Measurements from ENCODE around the gene GTPBP1.
A peak's percentile ranks its signal among the peaks of the same experiment; 100 is the strongest.

The GTPBP1 gene

DNA sequence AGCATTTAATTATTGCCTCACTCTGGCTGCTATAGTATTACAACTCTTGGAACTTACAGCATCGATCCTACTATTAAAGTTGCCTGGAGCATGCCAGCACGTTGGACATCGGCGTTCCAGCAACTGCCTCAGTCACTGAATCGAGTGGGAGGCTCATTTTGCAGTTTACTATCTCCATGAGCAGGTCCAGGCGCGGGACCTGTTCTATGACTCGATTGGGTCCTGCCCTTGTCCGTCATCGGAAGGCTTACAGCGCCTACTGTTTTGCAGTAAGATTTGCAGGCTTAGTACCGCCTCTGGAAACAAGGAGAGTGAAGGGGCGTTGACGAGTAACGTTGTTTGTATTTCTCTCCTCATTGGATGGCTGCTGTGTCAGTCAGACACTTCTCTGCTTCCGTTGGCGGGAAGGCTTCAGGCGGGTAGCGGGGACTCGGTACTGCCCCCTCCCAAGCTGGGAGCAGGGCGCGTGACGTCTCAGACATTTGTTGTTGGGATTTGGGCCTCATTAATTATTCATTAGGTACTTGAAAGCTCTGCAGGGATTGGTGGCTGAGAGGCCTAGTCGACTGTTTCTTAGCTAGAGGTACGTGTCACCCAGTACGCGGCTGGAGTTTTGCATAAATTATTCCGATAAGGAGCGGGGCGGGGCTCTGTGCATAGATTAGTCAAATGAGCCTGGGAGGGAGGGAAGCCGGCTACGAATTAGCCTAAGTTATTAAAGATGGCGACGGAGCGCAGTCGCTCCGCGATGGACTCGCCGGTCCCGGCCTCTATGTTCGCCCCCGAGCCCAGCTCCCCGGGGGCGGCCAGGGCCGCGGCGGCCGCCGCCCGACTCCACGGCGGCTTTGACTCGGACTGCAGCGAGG, at the start of gene GTPBP1:
Gene GTPBP1, plus strand, starts transcription at position 710 of the 866 bp plus-strand sequence. Its CDS starts 12 bp downstream, at position 722.
- peak; percentile 84 to 87 for ATAC-seq

DNA sequence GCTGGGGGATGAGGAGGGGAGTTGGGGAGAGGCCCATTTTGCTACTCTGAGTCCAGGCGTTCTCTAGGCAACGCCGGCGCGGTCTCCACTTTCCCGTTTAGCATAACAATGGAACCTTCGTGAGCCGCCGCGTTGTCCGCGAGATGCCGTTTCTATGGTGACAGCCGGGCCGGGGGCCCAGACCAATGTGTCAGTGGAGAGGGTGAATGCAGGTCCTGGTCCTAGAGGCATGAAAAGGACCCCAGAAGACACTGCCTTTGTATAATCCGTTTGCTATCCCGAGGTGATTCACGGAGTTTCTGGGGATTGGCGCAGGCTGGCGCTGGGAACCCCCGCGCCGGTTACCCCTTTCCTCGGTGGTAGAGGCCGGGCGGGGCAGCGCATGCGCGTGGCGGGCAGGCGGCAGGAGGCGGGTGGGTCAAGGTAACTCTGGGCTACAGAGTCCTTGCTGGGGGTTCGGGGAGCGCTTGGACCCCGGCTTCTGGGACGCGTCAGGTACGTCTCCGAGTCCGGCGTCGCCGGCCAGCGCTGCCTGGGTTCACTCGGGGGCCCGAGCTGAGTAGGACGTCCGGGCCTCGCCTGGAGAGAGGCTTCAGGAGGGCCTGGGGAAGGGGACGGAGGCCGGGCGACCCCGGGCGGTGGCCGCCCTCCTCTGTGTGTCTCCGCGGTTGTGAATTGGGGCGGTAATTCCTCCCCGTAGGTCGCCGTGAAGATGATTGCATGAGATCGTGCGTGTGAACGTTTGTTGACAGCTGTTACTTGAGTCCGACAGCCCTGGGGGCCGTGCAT, 49.3 kb upstream of the GTPBP1 start, which contains the start of the genes CBY1 and FAM227A:
Gene CBY1, plus strand, starts transcription at position 383 of the 789 bp plus-strand sequence. CDS start 11,417 bp downstream, outside the sequence.
Gene FAM227A, minus strand, starts transcription at position 137 of the 789 bp plus-strand sequence. CDS start 6,224 bp downstream, outside the sequence.
- peak; percentile 83 to 84 for ATAC-seq

DNA sequence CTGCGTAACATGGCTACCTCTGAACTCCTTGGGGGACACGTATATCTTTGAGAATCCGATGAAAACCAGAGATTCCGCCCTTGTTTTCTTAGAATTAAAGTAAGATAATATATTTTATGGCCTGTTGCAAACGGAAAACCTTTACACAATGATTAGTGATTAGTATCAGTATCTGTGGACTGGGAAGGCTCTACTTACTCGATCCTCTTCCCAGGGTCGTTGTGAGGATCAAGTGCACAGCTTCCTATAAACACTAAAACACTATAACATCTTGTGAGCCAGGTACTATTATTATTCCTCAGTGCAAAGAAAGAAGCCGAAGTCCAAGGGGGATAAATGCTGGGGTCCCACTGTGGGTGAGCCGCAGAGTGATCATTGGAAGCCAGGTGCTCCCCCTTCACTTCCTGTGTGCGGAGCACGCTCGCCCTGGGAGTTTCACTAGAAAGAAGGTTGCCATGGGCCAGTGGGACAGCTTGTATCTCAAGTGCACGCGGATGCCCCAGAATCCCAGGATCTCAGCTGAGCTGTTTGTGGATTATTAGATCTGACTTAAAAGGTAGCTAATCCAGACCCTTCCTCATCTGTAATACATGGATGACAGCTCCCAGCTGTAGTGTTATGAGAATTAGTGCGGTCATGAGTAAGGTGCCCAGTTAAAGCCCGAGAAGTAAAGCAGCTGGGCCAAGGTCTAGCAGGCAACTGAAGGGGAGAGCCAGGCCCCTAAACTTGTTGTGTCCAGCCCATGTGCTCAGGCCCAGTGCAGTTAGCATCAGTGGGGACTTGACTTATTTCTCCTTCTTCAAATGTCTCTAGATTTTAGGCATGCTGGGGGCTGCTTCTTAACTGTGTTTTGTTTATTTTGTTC, 48.5 kb upstream of the GTPBP1 start:
- ATAC-seq: peak; percentile 30 to 33

DNA sequence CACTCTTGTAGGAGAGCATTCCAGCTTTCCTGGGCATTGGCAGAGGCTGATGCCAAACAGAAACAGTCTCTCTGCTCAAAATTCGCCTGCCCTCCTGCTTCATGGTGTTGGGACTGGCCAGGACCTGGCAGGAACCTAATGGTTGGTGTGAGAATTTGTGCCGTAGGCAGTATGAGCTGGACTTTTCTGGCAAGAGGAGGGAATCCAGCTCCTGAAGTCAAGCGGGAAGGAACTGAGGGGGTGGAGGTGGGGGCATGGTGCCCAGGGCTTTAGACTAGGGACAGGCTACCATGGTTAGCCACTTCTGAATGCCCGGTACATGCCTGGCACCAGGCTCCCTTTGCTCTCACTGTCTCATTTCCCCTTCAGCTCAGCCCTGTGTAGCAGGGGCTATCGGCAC, 30.9 kb upstream of the GTPBP1 start:
- ATAC-seq: no peak

DNA sequence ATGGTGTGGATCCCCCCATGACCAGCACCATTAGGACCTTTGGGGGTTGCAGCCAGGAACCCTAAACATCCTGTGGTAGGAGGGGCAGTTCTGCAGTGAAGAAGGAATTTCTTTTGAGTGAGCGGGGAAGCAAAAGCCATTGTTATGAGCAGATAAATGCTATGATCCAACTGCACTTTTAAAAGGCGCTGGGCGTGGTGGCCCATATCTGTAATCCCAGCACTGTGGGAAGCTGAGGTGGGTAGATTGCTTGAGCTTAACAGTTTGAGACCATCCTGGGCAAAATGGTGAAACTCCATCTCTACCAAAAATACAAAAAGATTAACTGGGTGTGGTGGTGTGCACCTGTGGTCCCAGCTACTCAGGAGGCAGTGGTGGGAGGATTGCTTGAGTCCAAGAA, 29.9 kb upstream of the GTPBP1 start:
- no peak for ATAC-seq

DNA sequence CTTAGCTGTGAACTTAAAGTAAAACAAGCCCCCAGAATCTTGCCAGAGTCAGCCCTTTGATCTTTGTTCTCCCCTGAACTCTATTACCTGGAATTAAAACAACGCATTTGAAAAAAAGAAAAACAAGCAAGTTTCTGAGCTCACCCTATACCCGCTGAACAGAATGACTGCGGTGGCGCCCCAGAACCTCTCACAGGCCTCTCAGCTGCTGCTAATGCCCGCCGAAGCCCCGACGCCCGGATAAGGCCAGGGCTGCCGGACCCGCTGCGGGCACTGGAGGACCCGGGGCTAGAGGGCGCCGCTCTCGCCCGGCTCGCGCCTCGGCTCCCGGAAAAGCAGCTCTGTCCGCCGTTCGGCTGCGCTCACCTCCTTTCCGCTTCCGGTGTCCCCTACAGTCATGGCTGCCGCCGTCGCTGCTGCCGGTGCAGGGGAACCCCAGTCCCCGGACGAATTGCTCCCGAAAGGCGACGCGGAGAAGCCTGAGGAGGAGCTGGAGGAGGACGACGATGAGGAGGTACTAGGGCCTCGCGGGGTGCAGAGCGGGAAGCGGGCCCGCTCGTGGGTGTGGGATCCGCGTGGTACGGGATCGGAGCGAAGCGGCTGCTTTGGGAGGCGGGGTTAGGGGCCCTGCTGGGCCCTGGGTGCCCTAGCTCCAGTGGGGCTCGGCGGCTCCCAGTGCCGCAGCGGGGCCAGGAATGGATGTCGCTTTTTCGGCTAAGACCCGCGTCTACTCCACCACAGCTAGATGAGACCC, 24.0 kb upstream of the GTPBP1 start, which contains the start of gene TOMM22:
Gene TOMM22, plus strand, starts transcription at position 376 of the 754 bp plus-strand sequence. Its CDS starts 22 bp downstream, at position 398.
- peak; percentile 97 to 98 for ATAC-seq

DNA sequence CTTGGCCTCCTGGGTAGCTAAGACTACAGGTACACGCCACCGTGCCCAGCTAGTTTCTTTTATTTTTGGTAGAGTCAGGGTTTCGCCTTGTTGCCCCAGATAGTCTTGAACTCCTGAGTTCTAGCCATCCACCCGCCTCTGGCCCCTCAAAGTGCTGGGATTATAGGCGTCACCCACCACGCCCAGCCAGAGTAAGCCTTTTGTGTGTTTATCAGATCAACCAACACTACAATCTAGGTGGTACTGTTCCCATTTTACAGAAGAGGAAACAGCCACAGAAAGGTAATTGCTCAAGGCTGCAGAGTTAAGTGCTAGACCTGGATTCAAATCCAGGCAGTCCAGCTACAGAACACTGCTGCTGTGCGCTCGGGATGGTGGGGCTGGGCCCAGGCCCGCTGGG, 20.8 kb upstream of the GTPBP1 start:
- no peak for ATAC-seq

DNA sequence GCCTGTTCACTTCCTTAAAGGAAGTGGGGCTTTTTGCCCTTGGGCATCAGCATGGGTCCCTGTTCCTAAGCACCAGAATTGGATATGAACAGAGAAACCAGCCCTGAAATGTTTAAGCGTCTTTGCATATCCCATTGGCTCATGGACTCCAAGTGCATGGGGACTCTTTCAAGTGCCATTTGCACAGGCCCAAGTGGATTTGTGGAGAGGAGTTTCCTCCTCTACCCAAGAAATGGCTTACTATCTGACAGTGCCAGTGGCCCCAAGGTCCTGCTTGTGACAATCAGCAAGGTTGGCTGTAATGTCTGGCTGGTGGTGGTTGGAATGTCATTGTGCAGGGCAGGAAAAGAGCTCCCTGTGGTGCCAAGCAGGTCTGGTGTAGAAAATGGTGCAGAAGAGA, 20.0 kb upstream of the GTPBP1 start:
- no peak for ATAC-seq

DNA sequence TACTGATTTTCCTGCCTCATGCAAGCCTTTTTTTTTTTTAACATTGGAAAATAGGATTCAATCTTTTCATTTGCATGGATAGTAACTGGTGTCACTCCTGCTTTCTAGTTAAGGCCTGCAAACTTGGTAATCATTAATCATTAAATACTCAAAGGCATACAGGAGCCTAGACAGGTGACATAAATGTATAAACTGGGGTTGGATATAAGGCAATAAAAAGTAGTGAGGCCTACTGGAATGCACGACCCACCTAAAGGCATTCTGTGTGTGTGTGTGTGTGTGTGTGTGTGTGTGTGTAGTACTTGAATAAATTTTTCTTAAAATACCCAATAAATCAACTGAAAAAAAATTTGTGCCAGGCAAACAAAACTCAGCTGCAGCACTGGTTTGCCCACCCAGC, 16.1 kb upstream of the GTPBP1 start:
- ATAC-seq: no peak

DNA sequence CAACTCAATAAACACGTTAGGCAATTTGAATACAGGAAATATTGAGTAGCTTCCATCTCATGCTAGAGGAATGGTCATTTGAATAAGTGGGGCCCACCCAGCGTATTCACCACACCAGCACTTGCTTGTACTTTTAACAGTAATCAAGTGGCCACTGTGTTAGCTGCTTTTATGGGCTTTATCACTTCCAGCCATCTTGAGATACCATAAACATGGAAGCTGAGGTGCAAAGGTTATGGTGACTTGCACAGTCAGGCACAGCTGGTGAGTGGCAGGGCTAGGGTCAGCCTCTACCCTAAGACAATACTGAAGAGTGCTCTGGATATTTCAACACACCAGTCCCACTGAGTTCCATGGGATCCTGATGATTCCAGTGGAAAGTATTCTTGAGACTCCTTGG, 11.7 kb upstream of the GTPBP1 start:
- no peak for ATAC-seq

DNA sequence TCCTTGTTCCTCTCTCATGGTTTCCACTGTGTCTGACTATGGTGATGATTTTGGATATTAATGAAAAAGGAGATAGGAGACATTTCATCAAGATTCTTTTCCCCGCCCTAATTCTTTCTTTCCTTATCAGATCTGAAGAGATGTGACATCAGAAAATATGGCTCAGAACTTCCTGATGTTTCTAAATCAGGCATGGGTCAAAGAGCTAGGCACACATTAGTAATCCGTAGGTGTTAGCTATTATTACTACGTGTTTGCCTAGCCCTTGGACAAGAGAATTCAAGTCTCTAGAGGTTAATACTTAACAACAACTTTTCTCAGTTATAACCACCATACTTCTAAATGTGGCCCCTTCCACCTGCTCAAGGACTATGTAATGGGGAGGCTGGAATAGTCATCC, 10.8 kb upstream of the GTPBP1 start:
- ATAC-seq: peak in 1 of 2 donors; percentile 6

DNA sequence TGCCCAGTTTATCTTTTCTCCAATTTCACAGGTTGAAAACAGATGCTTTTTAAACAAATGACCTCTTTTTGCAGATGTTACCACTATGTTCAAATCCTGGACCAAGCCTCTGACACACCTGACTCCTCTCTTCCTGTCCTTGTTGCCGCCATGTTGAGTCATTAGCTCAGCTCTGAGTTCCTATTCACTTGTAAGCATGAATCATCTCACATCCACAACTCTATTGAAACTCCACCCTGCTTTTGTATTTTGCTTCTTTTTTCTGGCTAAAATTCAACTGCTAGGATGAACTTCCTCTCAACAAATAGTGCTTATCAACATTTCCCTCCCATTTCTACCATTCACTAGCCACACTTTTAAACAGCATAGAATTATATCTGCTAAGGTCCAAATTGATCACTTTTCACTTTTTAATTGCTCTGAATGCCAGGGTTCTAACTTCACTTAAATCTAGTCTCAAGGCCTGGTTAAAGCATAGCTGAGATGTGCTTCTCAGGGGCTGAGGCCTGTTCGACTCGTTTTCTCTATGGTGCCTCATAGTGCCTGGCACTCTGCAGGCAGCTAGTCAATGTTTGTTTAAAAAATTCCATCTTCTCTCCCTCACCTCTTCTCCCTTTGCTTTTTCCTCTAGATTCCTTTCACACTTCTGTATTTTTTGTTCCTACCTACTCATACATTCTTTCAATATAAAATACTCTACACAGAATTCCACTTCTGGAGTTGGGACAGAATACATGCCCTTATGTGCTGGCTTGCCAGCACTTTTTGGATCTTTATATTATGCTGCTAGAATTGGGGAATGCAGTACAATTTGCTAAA, 8.9 kb upstream of the GTPBP1 start:
- ATAC-seq: peak; percentile 62 to 71

DNA sequence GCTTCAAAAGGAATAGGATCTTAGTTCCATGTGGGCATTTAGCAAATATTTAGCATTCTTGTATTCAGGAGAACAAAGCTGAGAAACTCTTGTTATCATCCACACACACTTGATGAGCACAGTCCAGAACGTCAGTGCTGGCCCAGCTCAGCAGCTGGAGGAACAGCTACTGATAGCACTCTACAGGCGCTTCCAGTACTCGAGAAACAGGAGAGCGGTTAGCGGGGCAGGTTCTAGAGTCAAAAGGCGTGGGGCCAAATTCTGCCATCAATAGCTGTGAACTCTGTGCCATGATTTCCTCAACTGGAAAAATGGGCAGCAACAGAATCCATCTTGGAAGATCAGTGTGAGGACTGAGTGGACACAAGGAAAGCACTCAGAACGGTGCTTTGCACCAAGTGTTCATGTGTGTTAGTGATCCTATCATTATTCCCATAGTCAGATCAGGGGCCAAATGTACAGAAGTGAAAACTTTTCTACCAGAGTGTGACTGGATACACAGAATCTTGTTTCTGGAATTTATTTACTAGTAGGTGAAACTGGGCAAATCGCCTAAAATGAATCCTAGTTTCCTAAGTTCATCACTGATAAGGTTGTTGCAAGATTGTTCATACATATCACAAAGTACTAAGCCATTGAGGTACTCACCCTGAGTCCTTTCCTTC, 8.2 kb upstream of the GTPBP1 start:
- ATAC-seq: no peak

DNA sequence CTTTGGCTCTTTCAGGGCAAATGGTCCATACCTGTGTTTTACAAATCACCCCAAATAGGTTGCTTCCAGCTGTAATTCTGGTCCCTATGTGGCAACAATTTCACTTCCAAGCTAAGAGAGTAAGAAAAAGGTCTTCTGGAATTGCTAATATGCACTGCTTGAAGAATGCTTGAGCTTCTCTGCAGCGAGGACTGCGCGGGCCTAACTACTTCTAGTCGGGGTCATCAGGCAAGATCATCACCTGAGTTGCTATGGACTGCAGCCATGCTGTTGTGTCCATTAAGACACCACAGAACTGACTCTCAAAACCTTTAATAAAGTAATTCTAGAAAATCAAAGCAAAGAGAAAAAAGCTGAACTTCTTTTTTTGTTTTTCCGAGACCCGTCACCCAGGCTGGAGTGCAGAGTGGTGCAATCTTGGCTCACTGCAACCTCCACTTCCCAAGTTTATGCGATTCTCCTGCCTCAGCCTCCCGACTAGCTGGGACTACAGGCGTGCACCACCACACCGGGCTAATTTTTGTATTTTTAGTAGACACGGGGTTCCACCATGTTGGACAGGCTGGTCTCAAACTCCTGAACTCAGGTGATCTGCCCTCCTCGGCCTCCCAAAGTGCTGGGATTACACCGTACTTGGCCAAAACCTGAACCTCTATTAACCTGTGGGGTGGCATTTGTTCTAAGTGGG, 7.2 kb upstream of the GTPBP1 start:
- ATAC-seq: no peak

DNA sequence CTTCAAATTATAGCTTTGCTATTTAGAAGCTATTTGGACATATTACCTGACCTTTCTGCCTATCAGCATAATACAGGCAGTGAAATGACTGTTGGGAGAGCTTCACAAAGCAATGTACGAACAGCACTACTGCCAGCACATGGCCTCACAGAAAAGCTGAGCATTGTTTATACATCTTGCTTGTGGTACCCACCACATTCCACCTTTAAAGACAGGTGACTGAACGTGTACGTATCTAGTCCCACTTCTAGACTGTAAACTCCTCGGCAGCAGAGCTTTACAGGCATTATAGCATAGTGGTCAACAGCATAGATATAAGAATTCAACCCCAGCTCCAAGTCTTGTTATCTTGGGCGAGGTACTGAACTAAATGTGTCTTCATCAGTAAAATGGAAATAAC, 6.6 kb upstream of the GTPBP1 start:
- ATAC-seq: no peak

DNA sequence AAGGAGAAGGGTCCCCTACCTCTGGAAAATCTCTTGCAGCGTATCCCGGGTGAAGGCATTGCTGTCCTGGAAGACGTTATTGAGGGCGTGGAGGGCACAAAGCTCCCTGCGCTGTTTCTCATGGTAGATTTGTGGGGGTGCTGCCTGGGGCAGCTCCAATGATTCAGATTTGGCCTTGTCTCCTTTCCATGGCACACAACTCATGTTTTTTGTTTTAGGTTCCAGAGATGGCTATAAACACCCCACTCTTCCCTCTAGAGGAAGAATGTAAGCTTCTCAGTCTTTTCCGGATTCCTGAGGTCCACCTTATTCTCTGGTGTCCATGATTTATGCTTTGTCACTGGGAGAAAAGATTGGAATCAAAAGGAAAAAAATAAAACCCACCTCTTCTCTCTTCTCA, 6.0 kb upstream of the GTPBP1 start:
- no peak for ATAC-seq

DNA sequence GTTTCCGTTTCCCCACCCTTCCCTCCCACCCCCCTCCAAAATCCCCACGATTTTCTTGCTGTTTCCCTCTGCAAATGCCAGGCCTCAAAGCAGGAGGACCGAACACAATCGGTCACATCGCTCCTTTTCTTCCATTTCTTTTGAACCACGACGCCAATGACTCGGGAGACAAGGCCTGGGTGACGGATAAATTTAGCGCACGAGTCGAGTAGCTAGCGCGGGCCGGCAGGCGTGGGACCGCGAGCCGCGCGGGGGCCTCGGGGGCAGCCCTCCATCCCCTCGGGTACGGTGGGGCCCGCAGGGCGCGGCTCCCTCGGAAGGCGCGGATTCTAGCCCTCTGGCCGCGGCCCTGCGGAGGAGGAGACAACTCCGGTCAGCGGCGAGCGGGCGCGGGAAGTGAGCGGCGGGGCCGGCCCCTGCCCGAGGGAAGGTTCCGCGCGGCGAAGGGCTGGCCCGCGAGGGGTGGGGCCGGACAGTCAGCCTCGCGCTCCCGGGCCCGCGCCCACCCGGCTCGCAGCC, 5.4 kb upstream of the GTPBP1 start:
- ATAC-seq: peak in 1 of 2 donors; percentile 3

DNA sequence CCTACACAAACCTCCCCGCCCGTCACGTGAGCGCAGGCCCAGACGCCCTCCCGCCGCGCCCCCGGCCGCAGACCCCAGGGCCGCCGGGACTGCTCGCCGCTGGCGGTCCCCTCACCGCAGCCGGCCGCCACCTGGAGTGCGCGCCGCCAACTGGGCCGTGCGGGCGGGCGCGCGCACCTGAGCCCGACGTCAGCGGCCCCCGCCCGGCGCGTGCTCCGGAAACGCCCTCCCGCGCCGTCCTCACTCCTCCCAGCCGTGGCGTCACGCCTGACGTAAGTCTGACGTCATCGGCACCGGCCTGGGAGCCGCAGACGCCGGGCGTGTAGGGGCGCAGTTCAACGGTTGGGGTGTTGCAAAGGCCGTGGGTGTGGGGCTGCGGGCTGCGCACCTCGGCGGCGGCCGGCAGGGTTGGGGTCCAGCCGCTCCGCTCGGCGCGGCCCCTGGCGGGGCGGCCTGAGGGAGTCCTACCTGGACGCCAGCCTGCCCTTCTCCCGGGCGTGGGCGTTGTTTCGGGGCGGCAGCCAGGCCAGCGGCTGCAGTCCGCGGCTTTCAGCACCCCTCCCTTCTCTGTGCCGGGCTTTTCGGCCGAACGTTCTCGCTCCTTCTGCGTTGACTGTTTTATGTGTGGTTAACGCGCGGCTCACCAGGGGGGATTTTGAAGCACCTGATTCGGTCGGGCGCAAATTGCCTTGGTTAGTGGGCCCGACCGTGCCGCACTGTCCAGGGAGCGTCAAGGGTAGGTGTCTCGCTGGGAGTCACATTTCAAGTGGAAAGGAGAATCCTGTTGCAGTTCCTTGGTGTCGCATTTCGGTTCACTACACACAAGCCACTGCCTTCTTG, 4.7 kb upstream of the GTPBP1 start, which contains the start of gene JOSD1:
Gene JOSD1, minus strand, starts transcription at position 155 of the 840 bp plus-strand sequence. CDS start 956 bp downstream, outside the sequence.
- ATAC-seq: peak; percentile 33
